Muscle of arm (tissue), 14 donors: ENCODE measurements around the gene PHEX. TPM values are rescaled to one million over a fixed set of nuclear protein-coding genes. Genes with fewer than 3 reads are reported as not detected.

ENCODE experiments used
- DNase-seq: peaks from one replicate; pipeline ENCODE4 v3.0.0-alpha.2; 2013
- long read RNA-seq, 11 donors: transcript quantifications; one replicate each; lab custom pipeline, GENCODE V29; 2026
- polyA plus RNA-seq, 12 donors: library from polyadenylated mRNA; unstranded; fragments of 120-200 nt; gene quantifications; one replicate each; pipeline ENCODE4 v1.2.1, GENCODE V29; 2013; ENCODE audit not compliant: insufficient read length in 12 of 12

Gene PHEX
- 1 to 10 TPM in 11 of 12 donors, not detected in 1; 3.1 to 9.7 (median 4.6) TPM for polyA plus RNA-seq
- long read RNA-seq, donor 1, result 0 reads
- long read RNA-seq, donor 2, full-length matches to known transcripts, result 1 of 1 reads
- long read RNA-seq, donor 2, partial matches to known transcripts, result 0 of 1 reads
- long read RNA-seq, donor 2, other reads (novel, unspliced or antisense), result 0 of 1 reads
- long read RNA-seq, donor 3, result 0 reads
- long read RNA-seq, donor 4, result 0 reads
- long read RNA-seq, donor 5, result 0 reads
- long read RNA-seq, donor 6, full-length matches to known transcripts, result 1 of 1 reads
- long read RNA-seq, donor 6, partial matches to known transcripts, result 0 of 1 reads
- long read RNA-seq, donor 6, other reads (novel, unspliced or antisense), result 0 of 1 reads
- long read RNA-seq, donor 7, full-length matches to known transcripts, result 1 of 1 reads
- long read RNA-seq, donor 7, partial matches to known transcripts, result 0 of 1 reads
- long read RNA-seq, donor 7, other reads (novel, unspliced or antisense), result 0 of 1 reads
- long read RNA-seq, donor 8, result 0 reads
- long read RNA-seq, donor 9, result 0 reads
- long read RNA-seq, donor 10, full-length matches to known transcripts, result 1 of 1 reads
- long read RNA-seq, donor 10, partial matches to known transcripts, result 0 of 1 reads
- long read RNA-seq, donor 10, other reads (novel, unspliced or antisense), result 0 of 1 reads
- long read RNA-seq, donor 11, result 0 reads

GRCh38 chrX:22032084-22032483, at the start of gene PHEX:
Gene PHEX (plus strand): TSS chrX:22032325. CDS start chrX:22033006, 681 bp downstream.
- DNase-seq, result no peak

GRCh38 chrX:21985332-21985777, 46.8 kb upstream of the PHEX start:
- DNase-seq, result peak; percentile 82

GRCh38 chrX:21986596-21986995, 45.5 kb upstream of the PHEX start:
- no peak for DNase-seq

- no peak for DNase-seq
Observed at GRCh38 chrX:21989384-21989783, 42.7 kb upstream of the PHEX start.

- no peak for DNase-seq
Observed at GRCh38 chrX:21990832-21991231, 41.3 kb upstream of the PHEX start.

- no peak for DNase-seq
Observed at GRCh38 chrX:21991504-21991903, 40.6 kb upstream of the PHEX start.

- DNase-seq, result no peak
Observed at GRCh38 chrX:21993265-21993664, 38.9 kb upstream of the PHEX start.

- DNase-seq, result no peak
Observed at GRCh38 chrX:21996872-21997455, 35.2 kb upstream of the PHEX start.

- DNase-seq, result no peak
Observed at GRCh38 chrX:21998037-21998436, 34.1 kb upstream of the PHEX start.

GRCh38 chrX:22004866-22005265, 27.3 kb upstream of the PHEX start:
- no peak for DNase-seq

GRCh38 chrX:22012051-22012450, 20.1 kb upstream of the PHEX start:
- DNase-seq, result no peak

- DNase-seq, result no peak
Observed at GRCh38 chrX:22012931-22013330, 19.2 kb upstream of the PHEX start.

- DNase-seq, result no peak
Observed at GRCh38 chrX:22015139-22015750, 16.9 kb upstream of the PHEX start.

GRCh38 chrX:22021751-22022324, 10.3 kb upstream of the PHEX start:
- peak; percentile 43 for DNase-seq

GRCh38 chrX:22024577-22024976, 7.5 kb upstream of the PHEX start:
- DNase-seq, result no peak

GRCh38 chrX:22025751-22026150, 6.4 kb upstream of the PHEX start:
- DNase-seq, result no peak

- no peak for DNase-seq
Observed at GRCh38 chrX:22026731-22027130, 5.4 kb upstream of the PHEX start.

GRCh38 chrX:22032506-22032905, 381 bp downstream of the PHEX start:
- DNase-seq, result no peak

- DNase-seq, result no peak
Observed at GRCh38 chrX:22033818-22034217, 1.7 kb downstream of the PHEX start.

- no peak for DNase-seq
Observed at GRCh38 chrX:22035236-22035635, 3.1 kb downstream of the PHEX start.

- no peak for DNase-seq
Observed at GRCh38 chrX:22037225-22037624, 5.1 kb downstream of the PHEX start.
